Smooth muscle cell (in vitro differentiated cells): ENCODE measurements around the gene PTPRT. TPM values are rescaled to one million over a fixed set of nuclear protein-coding genes. Genes with fewer than 3 reads are reported as not detected.

Experiments
- DNase-seq: peaks from one replicate; lab custom pipeline; 2025; ENCODE audit not compliant: unreplicated experiment; lab: John Stamatoyannopoulos, UW
- H2AFZ ChIP-seq: fragments of 200-600 bp; sonication (generic); 2 replicates; pipeline ENCODE4 v1.6.0; 2016; ENCODE audit warnings: antibody characterized with exemption, low read depth, mild to moderate bottlenecking
- H3F3A ChIP-seq: fragments of 200-600 bp; sonication (generic); 2 replicates; pipeline ENCODE4 v1.6.0; 2017; ENCODE audit warnings: antibody characterized with exemption, low read depth
- H3K27ac ChIP-seq: fragments of 200-600 bp; sonication (generic); 2 replicates; pipeline ENCODE4 v1.5.1; 2016; ENCODE audit warnings: low read depth, mild to moderate bottlenecking
- H3K27me3 ChIP-seq: fragments of 200-600 bp; sonication (generic); 2 replicates; pipeline ENCODE4 v1.6.1; 2016; ENCODE audit warnings: low read depth, mild to moderate bottlenecking
- H3K36me3 ChIP-seq: fragments of 200-600 bp; sonication (generic); 2 replicates; pipeline ENCODE4 v1.5.1; 2016; ENCODE audit warnings: low read depth
- H3K4me1 ChIP-seq: fragments of 200-600 bp; sonication (generic); 2 replicates; pipeline ENCODE4 v1.5.1; 2016; ENCODE audit warnings: low read depth
- H3K4me2 ChIP-seq: fragments of 200-600 bp; sonication (generic); 2 replicates; pipeline ENCODE4 v1.6.0; 2016; ENCODE audit warnings: mild to moderate bottlenecking
- H3K4me3 ChIP-seq: fragments of 200-600 bp; sonication (generic); 2 replicates; pipeline ENCODE4 v1.5.1; 2016; ENCODE audit warnings: mild to moderate bottlenecking
- H3K79me2 ChIP-seq: fragments of 200-600 bp; sonication (generic); 2 replicates; pipeline ENCODE4 v1.6.0; 2016; ENCODE audit warnings: low read depth, mild to moderate bottlenecking
- H3K9ac ChIP-seq: fragments of 200-600 bp; sonication (generic); 2 replicates; pipeline ENCODE4 v1.6.0; 2016; ENCODE audit warnings: low read depth
- H3K9me3 ChIP-seq: fragments of 200-600 bp; sonication (generic); replicated peaks from 2 replicates; pipeline ENCODE4 v1.5.1; 2016; ENCODE audit warnings: low read depth
- H4K20me1 ChIP-seq: fragments of 200-600 bp; sonication (generic); 2 replicates; pipeline ENCODE4 v1.6.0; 2016; ENCODE audit warnings: low read depth
- CTCF ChIP-seq: fragments of 200-600 bp; sonication (generic); IDR thresholded peaks from 2 replicates; pipeline ENCODE4 v1.5.1; 2017; ENCODE audit warnings: borderline replicate concordance, mild to moderate bottlenecking, antibody characterized with exemption; ENCODE audit not compliant: insufficient read depth, poor library complexity, severe bottlenecking
- whole genome bisulfite sequencing: methylation state at CpG from one replicate; pipeline ENCODE4 v1.1.7; 2016; ENCODE audit warnings: low lambda C conversion rate; 5-methylcytosine and 5-hydroxymethylcytosine counted together
- polyA plus RNA-seq: library from polyadenylated mRNA; unstranded; fragments of >200 nt; fragmentation: Nextera tagmentation; extraction: Ambion mirVana; gene quantifications from 2 replicates; pipeline ENCODE4 v1.2.1, GENCODE V29; 2016
- total RNA-seq: library from RNA; depleted of rRNA; stranded (reverse); fragments of >200 nt; gene quantifications from 2 replicates; pipeline ENCODE4 v1.2.3, GENCODE V29; 2014

PTPRT gene
- total and polyA plus RNA-seq, 2 experiments from 2014 or later = 0.99 to 2.1 TPM

- no peaks in the 10 kb centered on the region for H3K9me3 ChIP-seq
- H2AFZ ChIP-seq = no peak overlapping the region
- H3K27me3 ChIP-seq = no peaks in the 10 kb centered on the region
- no peaks in the 10 kb centered on the region for H3F3A ChIP-seq
- H3K4me1 ChIP-seq = no peaks in the 10 kb centered on the region
- H4K20me1 ChIP-seq = no peaks in the 10 kb centered on the region
- TF ChIP-seq CTCF = no peak
- no peaks in the 10 kb centered on the region for H3K79me2 ChIP-seq
- DNase-seq = no peak
- WGBS = 92% methylated on average over 3 of the region's 3 CpGs
- H3K9ac ChIP-seq = no peak overlapping the region
- H3K27ac ChIP-seq = no peak overlapping the region
- no peaks in the 10 kb centered on the region for H3K36me3 ChIP-seq
- no peak overlapping the region for H3K4me2 ChIP-seq
- no peak overlapping the region for H3K4me3 ChIP-seq
Observed at GRCh38 chr20:42938441-42939205, 251.1 kb downstream of the PTPRT start.

- Histone ChIP-seq H3F3A (no peaks in the 10 kb centered on the region), H3K4me1 (no peaks in the 10 kb centered on the region), H3K79me2 (no peaks in the 10 kb centered on the region), H3K9ac (no peak overlapping the region), H2AFZ (no peak overlapping the region), H3K4me2 (no peak overlapping the region), H4K20me1 (no peaks in the 10 kb centered on the region), H3K9me3 (no peaks in the 10 kb centered on the region), H3K27me3 (no peaks in the 10 kb centered on the region), H3K36me3 (no peaks in the 10 kb centered on the region), H3K27ac (no peak overlapping the region), H3K4me3 (no peak overlapping the region)
- TF ChIP-seq CTCF = no peak
- 89% methylated on average over 3 of the region's 3 CpGs for WGBS
- DNase-seq = no peak
Observed at GRCh38 chr20:42936482-42936881, 253.2 kb downstream of the PTPRT start.

- no peaks in the 10 kb centered on the region for H3K4me1 ChIP-seq
- no peak for TF ChIP-seq CTCF
- no peak overlapping the region for H3K27ac ChIP-seq
- WGBS = 91% methylated on average over 4 of the region's 4 CpGs
- no peaks in the 10 kb centered on the region for H3F3A ChIP-seq
- no peak overlapping the region for H2AFZ ChIP-seq
- no peaks in the 10 kb centered on the region for H3K79me2 ChIP-seq
- no peaks in the 10 kb centered on the region for H4K20me1 ChIP-seq
- no peak overlapping the region for H3K9ac ChIP-seq
- no peaks in the 10 kb centered on the region for H3K9me3 ChIP-seq
- no peak overlapping the region for H3K4me3 ChIP-seq
- no peak overlapping the region for H3K4me2 ChIP-seq
- H3K27me3 ChIP-seq = no peaks in the 10 kb centered on the region
- no peaks in the 10 kb centered on the region for H3K36me3 ChIP-seq
- no peak for DNase-seq
Observed at GRCh38 chr20:42924215-42924614, 265.5 kb downstream of the PTPRT start.

- no peaks in the 10 kb centered on the region for H3K4me1 ChIP-seq
- H3K27me3 ChIP-seq = no peaks in the 10 kb centered on the region
- H2AFZ ChIP-seq = no peak overlapping the region
- no peaks in the 10 kb centered on the region for H3K36me3 ChIP-seq
- no peak overlapping the region for H3K4me2 ChIP-seq
- TF ChIP-seq CTCF = no peak
- DNase-seq = no peak
- no peaks in the 10 kb centered on the region for H3F3A ChIP-seq
- no peaks in the 10 kb centered on the region for H4K20me1 ChIP-seq
- no peak overlapping the region for H3K9ac ChIP-seq
- no peaks in the 10 kb centered on the region for H3K79me2 ChIP-seq
- no peaks in the 10 kb centered on the region for H3K9me3 ChIP-seq
- no peak overlapping the region for H3K27ac ChIP-seq
- 86% methylated on average over 7 of the region's 7 CpGs for WGBS
- H3K4me3 ChIP-seq = no peak overlapping the region
Observed at GRCh38 chr20:42923348-42923918, 266.3 kb downstream of the PTPRT start.
